ELF-1 (cell line): ENCODE data around the gene UTP25.

Experiments used
- DNase-seq: peaks from one replicate; pipeline ENCODE4 v3.0.0-alpha.2; 2016; ENCODE audit warnings: low read depth, low spot score

Gene UTP25

GRCh38 chr1:209805875-209806760 lies 21.7 kb upstream of the UTP25 start, which contains the start of gene IRF6:
TSS of gene IRF6 (minus strand) at chr1:209806142. CDS start at chr1:209801413, 4,729 bp downstream.
- DNase-seq = peak; percentile 96

- DNase-seq = no peak
These were observed 20.3 kb upstream of the UTP25 start for GRCh38 chr1:209807509-209807908.

GRCh38 chr1:209808059-209808581 lies 19.7 kb upstream of the UTP25 start:
- peak; percentile 78 for DNase-seq

GRCh38 chr1:209809611-209810010 lies 18.2 kb upstream of the UTP25 start:
- no peak for DNase-seq

- peak; percentile 43 for DNase-seq
These were observed 17.0 kb upstream of the UTP25 start for GRCh38 chr1:209810783-209811182.

- DNase-seq = no peak
These were observed 13.9 kb upstream of the UTP25 start for GRCh38 chr1:209813902-209814301.

- DNase-seq = no peak
These were observed 12.3 kb upstream of the UTP25 start for GRCh38 chr1:209815490-209815889.

GRCh38 chr1:209815931-209816341 lies 11.8 kb upstream of the UTP25 start:
- no peak for DNase-seq

GRCh38 chr1:209816923-209817322 lies 10.8 kb upstream of the UTP25 start:
- DNase-seq = no peak

GRCh38 chr1:209817691-209818090 lies 10.1 kb upstream of the UTP25 start:
- no peak for DNase-seq

GRCh38 chr1:209819058-209819457 lies 8.7 kb upstream of the UTP25 start:
- no peak for DNase-seq

GRCh38 chr1:209820986-209821385 lies 6.8 kb upstream of the UTP25 start:
- DNase-seq = no peak

GRCh38 chr1:209822706-209823105 lies 5.1 kb upstream of the UTP25 start:
- no peak for DNase-seq

- DNase-seq = no peak
These were observed 4.4 kb upstream of the UTP25 start for GRCh38 chr1:209823143-209824041.

GRCh38 chr1:209825591-209826434 lies 2.0 kb upstream of the UTP25 start:
- DNase-seq = no peak

- no peak for DNase-seq
These were observed 1.9 kb downstream of the UTP25 start for GRCh38 chr1:209829716-209830115.

- DNase-seq = no peak
These were observed 3.0 kb downstream of the UTP25 start for GRCh38 chr1:209830722-209831121.

GRCh38 chr1:209831615-209832014 lies 3.8 kb downstream of the UTP25 start:
- DNase-seq = no peak

GRCh38 chr1:209835782-209836298 lies 8.1 kb downstream of the UTP25 start:
- DNase-seq = no peak

GRCh38 chr1:209837671-209838070 lies 9.9 kb downstream of the UTP25 start:
- no peak for DNase-seq

GRCh38 chr1:209838537-209838936 lies 10.8 kb downstream of the UTP25 start:
- no peak for DNase-seq
